Transverse colon (tissue), 4 donors: ENCODE results near the gene MT1B. TPM values are rescaled to one million over a fixed set of nuclear protein-coding genes. Genes with fewer than 3 reads are reported as not detected.

ENCODE experiments used
- DNase-seq: peaks from one replicate; pipeline ENCODE4 v3.0.0-alpha.2; 2019
- H3K27ac ChIP-seq, 4 donors: fragments of 200-600 bp; sonication (generic); 2 replicates each; pipeline ENCODE4 v1.5.1; 2016 to 2018; ENCODE audit warnings: inconsistent platforms in 4 of 4
- H3K27me3 ChIP-seq: fragments of 200-600 bp; sonication (generic); 2 replicates; pipeline ENCODE4 v1.5.1; 2017; ENCODE audit warnings: inconsistent platforms
- H3K36me3 ChIP-seq, 4 donors: fragments of 200-600 bp; sonication (generic); 2 replicates each; pipeline ENCODE4 v1.5.1; 2017 to 2019; ENCODE audit warnings: inconsistent platforms in 4 of 4
- H3K4me1 ChIP-seq, 4 donors: fragments of 200-600 bp; sonication (generic); 2 replicates each; pipeline ENCODE4 v1.5.1; 2017 to 2020; ENCODE audit warnings: inconsistent platforms in 4 of 4
- H3K4me3 ChIP-seq, 4 donors: fragments of 200-600 bp; sonication (generic); 1 replicate in 1 of 4; 2 replicates in 3 of 4; pipeline versions ENCODE4 v1.5.1 to v1.6.1; 2017 to 2019; ENCODE audit warnings: inconsistent platforms in 4 of 4
- H3K9me3 ChIP-seq, 2 donors: fragments of 200-600 bp; sonication (generic); 2 replicates each; pipeline ENCODE4 v1.5.1; 2017 to 2019; ENCODE audit warnings: inconsistent platforms in 2 of 2
- CTCF ChIP-seq, 5 experiments: fragments of 200-600 bp in 3 of 5; fragments of 450-650 bp in 2 of 5; sonication (generic) in 3 of 5; IDR thresholded peaks; 1 replicate in 2 of 5; 2 replicates in 3 of 5; pipeline ENCODE4 v1.5.1; 2016 to 2017; ENCODE audit warnings: antibody characterized with exemption in 5 of 5, inconsistent platforms in 3 of 5, mild to moderate bottlenecking in 2 of 5, moderate library complexity in 1 of 5
- EP300 ChIP-seq: sonication (generic); formaldehyde crosslinking; IDR thresholded peaks from one replicate; pipeline ENCODE4 v1.6.1; 2017; ENCODE audit warnings: antibody characterized with exemption, low read depth
- POLR2A ChIP-seq: fragments of 450-650 bp; IDR thresholded peaks from one replicate; pipeline ENCODE4 v1.6.1; 2016; ENCODE audit warnings: antibody characterized with exemption, mild to moderate bottlenecking, moderate library complexity
- POLR2AphosphoS5 ChIP-seq, 3 donors: sonication (generic); formaldehyde crosslinking; IDR thresholded peaks; one replicate each; pipeline ENCODE4 v1.6.1; 2016; ENCODE audit warnings: antibody characterized with exemption in 3 of 3
- WGBS, 2 donors: methylation state at CpG; one replicate each; pipeline ENCODE4 v1.1.5; 2018; ENCODE audit warnings: low coverage in 1 of 2; 5-methylcytosine and 5-hydroxymethylcytosine counted together
- in situ Hi-C, 4 donors: fragments of 200-750 bp; cut with MboI; loops; one replicate each; pipeline versions ENCODE4 v1.15.0 to v1.15.1; 2017; ENCODE audit warnings: low sequenced_read_pairs in 3 of 4, low pct_ligation_motif_present in 1 of 4, low pct_unique_long_range_greater_than_20kb in 1 of 4
- intact Hi-C: fragments of 100-400 bp; cut with DNase I; formaldehyde crosslinking; loops from one replicate; pipeline ENCODE4 v1.15.1; 2023; ENCODE audit warnings: low total_unique reads
- total RNA-seq, 4 donors: library from RNA; depleted of rRNA; stranded (reverse); fragments of >200 nt; gene quantifications; one replicate each; pipeline ENCODE4 v1.1.0, GENCODE V29; 2016

MT1B gene
- total RNA-seq, 4 donors from 2014 or later, result not detected

- DNase-seq, result no peak
- H3K9me3 ChIP-seq, result no peaks in the 10 kb centered on the region
These were observed 37.1 kb upstream of the MT1B start for GRCh38 chr16:56614549-56614991.

GRCh38 chr16:56615353-56615752 lies 36.3 kb upstream of the MT1B start:
- no peaks in the 10 kb centered on the region for H3K36me3 ChIP-seq
- no peaks in the 10 kb centered on the region for H3K9me3 ChIP-seq
- TF ChIP-seq CTCF (IDR thresholded peaks at IDR 0.05), result no peak
- no peak for TF ChIP-seq POLR2AphosphoS5 (IDR thresholded peaks at IDR 0.05)
- intact Hi-C loops (no loop called here), in situ Hi-C loops (no loop called here)
- H3K27me3 ChIP-seq, result peaks cover 4% of the 10 kb centered on the region
- no peak overlapping the region for H3K27ac ChIP-seq
- no peak overlapping the region for H3K4me3 ChIP-seq
- DNase-seq, result no peak
- H3K4me1 ChIP-seq, result peaks cover 7 to 24% (median 13%) of the 10 kb centered on the region in 4 donors
- 77 to 79% methylated on average over 3 of the region's 3 CpGs for WGBS, 2 donors

More at GRCh38 chr16:56614549-56614991, 37.1 kb upstream of the MT1B start:
- no peak overlapping the region for H3K4me3 ChIP-seq
- intact Hi-C loops (no loop called here), in situ Hi-C loops (no loop called here)
- peaks cover 12 to 32% (median 18%) of the 10 kb centered on the region in 4 donors for H3K4me1 ChIP-seq
- TF ChIP-seq CTCF (IDR thresholded peaks at IDR 0.05) (no peak), POLR2A (no peak), EP300 (no peak), POLR2AphosphoS5 (IDR thresholded peaks at IDR 0.05) (no peak)
- H3K27me3 ChIP-seq, result peaks cover 4% of the 10 kb centered on the region
- H3K36me3 ChIP-seq, result no peaks in the 10 kb centered on the region
- H3K27ac ChIP-seq, result no peak overlapping the region

GRCh38 chr16:56616608-56617211 lies 35.0 kb upstream of the MT1B start:
- in situ Hi-C loops (no loop called here), intact Hi-C loops (no loop called here)
- Histone ChIP-seq H3K9me3 (no peaks in the 10 kb centered on the region), H3K4me3 (peak overlapping the region in 3 of 4 donors; percentile 24 to 42 (median 38)), H3K27ac (peak overlapping the region; percentile 25 to 55 (median 41)), H3K36me3 (no peaks in the 10 kb centered on the region), H3K4me1 (peaks cover 5 to 16% (median 10%) of the 10 kb centered on the region in 4 donors), H3K27me3 (peaks cover 4% of the 10 kb centered on the region)
- TF ChIP-seq CTCF (IDR thresholded peaks at IDR 0.05) (no peak), EP300 (no peak), POLR2AphosphoS5 (IDR thresholded peaks at IDR 0.05) (no peak), POLR2A (no peak)
- 66 to 90% methylated on average over 2 to 23 of the region's 23 CpGs for WGBS, 2 donors
- DNase-seq, result no peak

- Histone ChIP-seq H3K27me3 (peaks cover 4% of the 10 kb centered on the region), H3K36me3 (no peaks in the 10 kb centered on the region), H3K27ac (peak overlapping the region; percentile 25 to 55 (median 41)), H3K4me1 (peaks cover 5 to 16% (median 10%) of the 10 kb centered on the region in 4 donors), H3K9me3 (no peaks in the 10 kb centered on the region), H3K4me3 (peak overlapping the region; percentile 8 to 42 (median 31))
- intact Hi-C loops (no loop called here), in situ Hi-C loops (no loop called here)
- peak; percentile 70 for DNase-seq
- TF ChIP-seq POLR2A (peak; percentile 32), EP300 (no peak), CTCF (IDR thresholded peaks at IDR 0.05) (no peak), POLR2AphosphoS5 (IDR thresholded peaks at IDR 0.05) (peak; percentile 30 to 79 (median 68))
- 17% methylated on average over 33 of the region's 41 CpGs; no CpG with 5 or more reads in 1 of the 2 donors for WGBS, 2 donors
These were observed 34.2 kb upstream of the MT1B start for GRCh38 chr16:56617212-56618085.
